ENCODE data around the gene MEGF10.

The MEGF10 gene

GRCh38 chr5:127447827-127448226 is 157.2 kb downstream of the MEGF10 start:
- DNase-seq, result no peak

- no peak for DNase-seq
Measured at GRCh38 chr5:127450046-127450445, 159.4 kb downstream of the MEGF10 start.

GRCh38 chr5:127451096-127451495 is 160.5 kb downstream of the MEGF10 start:
- DNase-seq, result no peak

GRCh38 chr5:127452626-127453025 is 162.0 kb downstream of the MEGF10 start:
- no peak for DNase-seq

DNA sequence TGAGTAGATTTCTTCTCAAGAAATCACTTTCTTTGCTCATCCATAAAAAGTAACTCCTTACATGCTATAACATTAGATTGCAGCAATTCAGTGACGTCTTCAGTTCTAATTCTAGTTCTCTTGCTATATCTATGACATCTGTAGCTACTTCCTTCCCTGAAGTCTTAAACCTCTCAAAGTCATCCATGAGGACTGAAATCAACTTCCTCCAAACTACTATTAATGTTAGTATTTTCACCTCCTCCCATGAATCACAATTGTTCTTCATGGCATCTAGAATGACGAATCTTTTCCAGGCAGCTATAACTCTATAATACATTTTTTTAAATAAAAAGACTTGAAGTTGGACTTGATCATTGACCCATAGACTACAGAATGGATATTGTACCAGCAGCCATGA is 180.6 kb downstream of the MEGF10 start:
- no peak for DNase-seq

- no peak for DNase-seq
Measured at GRCh38 chr5:127472700-127473099, 182.1 kb downstream of the MEGF10 start.

- DNase-seq, result no peak
Measured at GRCh38 chr5:127486471-127486870, 195.9 kb downstream of the MEGF10 start.

GRCh38 chr5:127492854-127493738 is 202.5 kb downstream of the MEGF10 start:
- DNase-seq, result no peak

GRCh38 chr5:127498548-127498947 is 208.0 kb downstream of the MEGF10 start:
- DNase-seq, result no peak

GRCh38 chr5:127505905-127506304 is 215.3 kb downstream of the MEGF10 start:
- no peak for DNase-seq

- DNase-seq, result no peak
Measured at GRCh38 chr5:127506616-127507015, 216.0 kb downstream of the MEGF10 start.

GRCh38 chr5:127508644-127509373 is 218.2 kb downstream of the MEGF10 start:
- DNase-seq, result no peak

All from activated T-cell treated with anti-CD3 and anti-CD28 coated beads, Interleukin-2, amount 50 U/mL, for 1 hour (primary cell).